HG02610 (cell line): ENCODE data around the gene SIK2.

ENCODE experiments used
- ATAC-seq: cut with Tn5 transposase; IDR thresholded peaks from one replicate; pipeline ENCODE4 v1.9.1; 2021; ENCODE audit warnings: mild to moderate bottlenecking, moderate library complexity; ENCODE audit not compliant: unreplicated experiment

SIK2 gene

GRCh38 chr11:111601979-111602864 lies at the start of gene SIK2:
Gene SIK2, plus strand, starts transcription at chr11:111602449. Its CDS starts 115 bp downstream, at chr11:111602564.
- ATAC-seq: peak; percentile 93

- ATAC-seq: no peak
Observed at GRCh38 chr11:111554532-111554931, 47.7 kb upstream of the SIK2 start.

GRCh38 chr11:111555255-111555654 lies 47.0 kb upstream of the SIK2 start:
- ATAC-seq: no peak

GRCh38 chr11:111557425-111558111 lies 44.7 kb upstream of the SIK2 start:
- no peak for ATAC-seq

- ATAC-seq: no peak
Observed at GRCh38 chr11:111559800-111560464, 42.3 kb upstream of the SIK2 start.

- ATAC-seq: no peak
Observed at GRCh38 chr11:111560800-111561199, 41.4 kb upstream of the SIK2 start.

- no peak for ATAC-seq
Observed at GRCh38 chr11:111561306-111561705, 40.9 kb upstream of the SIK2 start.

GRCh38 chr11:111561791-111562325 lies 40.4 kb upstream of the SIK2 start:
- no peak for ATAC-seq

- no peak for ATAC-seq
Observed at GRCh38 chr11:111562692-111563389, 39.4 kb upstream of the SIK2 start.

GRCh38 chr11:111565114-111565720 lies 37.0 kb upstream of the SIK2 start:
- no peak for ATAC-seq

- ATAC-seq: no peak
Observed at GRCh38 chr11:111566324-111566723, 35.9 kb upstream of the SIK2 start.

GRCh38 chr11:111569476-111569875 lies 32.8 kb upstream of the SIK2 start:
- no peak for ATAC-seq

- no peak for ATAC-seq
Observed at GRCh38 chr11:111570796-111571195, 31.5 kb upstream of the SIK2 start.

GRCh38 chr11:111571829-111572501 lies 30.3 kb upstream of the SIK2 start:
- no peak for ATAC-seq

GRCh38 chr11:111572581-111572980 lies 29.7 kb upstream of the SIK2 start:
- ATAC-seq: no peak

- no peak for ATAC-seq
Observed at GRCh38 chr11:111573821-111574249, 28.4 kb upstream of the SIK2 start.

- ATAC-seq: no peak
Observed at GRCh38 chr11:111574373-111575225, 27.6 kb upstream of the SIK2 start.

GRCh38 chr11:111575740-111576139 lies 26.5 kb upstream of the SIK2 start:
- ATAC-seq: no peak

- no peak for ATAC-seq
Observed at GRCh38 chr11:111577821-111578220, 24.4 kb upstream of the SIK2 start.
